ENCODE data around the gene KCNK2. TPM values are rescaled to one million over a fixed set of nuclear protein-coding genes. Genes with fewer than 3 reads are reported as not detected.
A peak's percentile ranks its signal among the peaks of the same experiment; 100 is the strongest.
"Not testable (repeated sequence)": the region's sequence is repeated elsewhere in the genome, so short reads cannot be mapped to it uniquely, and the experiment has no call there.

KCNK2 gene
- polyA plus RNA-seq, 4 donors, result 2.1 to 2.9 (median 2.4) TPM

DNA sequence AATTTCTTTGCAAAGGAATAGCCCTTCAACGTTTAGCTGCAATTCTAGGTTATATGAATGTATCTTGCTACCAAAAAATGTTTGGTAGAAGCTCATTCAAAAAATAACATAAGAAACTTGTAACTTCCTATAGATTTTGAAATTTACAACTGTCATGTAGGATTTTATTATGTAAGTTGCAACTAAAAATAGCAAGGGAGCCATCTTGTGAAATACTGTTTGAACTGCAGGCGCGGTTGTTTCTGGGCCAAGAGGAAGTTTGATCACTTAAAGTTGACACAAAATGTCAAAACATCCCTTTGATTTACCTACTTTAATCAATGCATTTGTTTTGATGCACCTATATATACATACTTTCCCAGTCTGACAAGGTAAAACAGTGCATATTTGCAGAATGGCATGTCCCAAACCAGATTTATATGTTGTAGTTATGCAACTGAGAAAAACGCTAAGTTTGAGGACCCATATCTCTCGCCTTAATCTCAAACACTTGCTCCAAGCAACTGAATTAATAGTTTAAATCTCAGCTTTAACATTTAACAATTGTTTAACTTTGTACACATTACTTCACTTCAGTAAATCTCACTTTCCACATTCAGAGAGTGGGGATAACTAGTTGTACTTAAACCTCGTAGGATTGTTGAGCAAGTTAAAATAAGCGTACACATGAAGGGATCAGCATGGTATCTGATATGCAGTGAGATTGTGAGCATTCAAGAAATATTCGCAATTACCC lies 63.9 kb downstream of the KCNK2 start:
- peak; percentile 10 to 20 (median 14) for DNase-seq (ENCODE audit: low read depth in 4 of 4, low spot score in 3 of 4)

DNA sequence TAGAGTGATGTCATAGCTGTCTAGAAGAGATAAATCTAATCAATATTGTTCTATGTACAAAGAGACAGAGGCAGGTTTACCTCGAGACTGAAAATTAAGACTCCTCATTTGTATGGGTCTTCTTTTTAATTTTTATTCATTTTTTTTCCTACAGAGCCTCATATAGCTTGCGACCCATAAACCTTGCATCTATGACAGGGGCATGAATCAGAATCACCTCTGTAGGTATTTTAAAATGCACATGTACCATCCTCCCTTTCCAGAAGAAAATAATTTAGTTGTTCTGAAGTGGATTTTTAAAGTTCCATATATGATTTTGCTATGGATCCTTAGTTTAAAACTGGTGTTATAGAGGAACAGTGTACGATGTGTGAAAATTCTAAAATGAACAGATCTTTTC lies 64.5 kb downstream of the KCNK2 start:
- DNase-seq (ENCODE audit: low read depth in 4 of 4, low spot score in 3 of 4), result no peak

DNA sequence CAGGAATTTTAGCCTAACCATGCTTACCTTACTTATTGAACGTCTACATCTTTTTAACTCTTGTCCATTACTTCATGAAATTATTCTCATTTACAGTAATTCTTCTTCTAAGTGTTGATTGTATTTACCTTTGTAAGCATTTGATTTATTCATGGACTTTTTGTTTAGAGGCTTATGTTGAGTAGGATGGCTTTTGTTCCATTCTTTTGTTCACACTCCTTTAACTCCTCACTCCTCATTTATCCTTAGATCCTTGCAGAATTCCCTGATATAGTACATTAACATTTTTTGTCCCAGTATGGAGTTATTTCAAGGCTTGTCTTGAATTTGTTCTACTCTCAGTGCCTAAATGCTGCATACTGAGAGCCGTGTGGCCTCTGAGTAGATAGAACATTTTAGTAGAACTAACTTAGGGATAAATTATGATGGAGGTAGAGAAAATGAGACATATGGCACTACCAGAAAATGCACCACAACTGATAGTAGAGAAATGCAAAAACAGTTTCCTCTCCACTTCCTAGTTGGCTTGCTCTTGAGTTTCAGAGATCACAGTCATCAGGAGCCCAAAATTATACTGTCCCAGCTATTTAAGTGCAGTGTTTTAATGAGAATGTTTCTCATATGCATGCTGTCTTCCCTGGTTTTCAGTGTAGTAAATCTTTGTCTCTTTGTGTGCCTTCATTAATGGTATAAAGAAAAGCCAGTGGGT lies 69.5 kb downstream of the KCNK2 start:
- no peak for DNase-seq (ENCODE audit: low read depth in 4 of 4, low spot score in 3 of 4)

DNA sequence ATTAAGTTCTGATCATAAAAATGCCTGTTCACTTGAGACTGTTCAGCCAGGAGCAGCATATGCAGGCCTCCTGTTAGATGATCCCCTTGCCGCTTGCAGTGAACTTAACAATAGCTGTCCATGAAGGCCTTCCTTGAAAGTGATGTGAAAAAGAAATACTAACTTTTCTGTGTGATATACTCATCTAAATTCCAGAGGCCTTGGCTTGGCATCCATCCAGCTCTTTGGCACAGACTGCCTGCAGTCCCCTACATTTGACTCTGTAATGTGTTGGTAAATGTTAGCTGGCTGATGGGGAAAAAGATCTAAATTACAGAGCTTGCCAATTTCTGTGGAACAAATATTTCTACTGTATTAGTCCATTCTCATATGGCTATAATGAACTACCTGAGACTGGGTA lies 73.7 kb downstream of the KCNK2 start:
- DNase-seq (ENCODE audit: low read depth in 4 of 4, low spot score in 3 of 4), result no peak

DNA sequence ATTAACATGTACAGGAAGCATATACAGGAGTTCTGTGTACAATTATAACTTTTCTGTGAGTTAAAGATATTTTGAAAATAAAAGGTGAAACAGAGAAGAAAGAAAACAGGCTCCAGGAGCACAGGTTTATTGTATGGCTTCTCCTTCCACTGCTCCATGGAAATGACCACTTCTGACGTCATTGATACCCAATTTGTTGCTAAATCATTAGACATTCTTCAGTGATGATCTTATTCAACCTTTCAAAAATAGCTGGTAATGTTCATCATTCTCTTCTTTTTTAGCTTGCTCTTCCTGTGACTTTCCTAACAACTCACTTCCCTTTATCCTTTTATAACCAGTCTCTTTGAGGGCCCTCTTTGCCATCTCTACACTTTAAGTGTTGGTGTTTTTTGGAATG lies 77.8 kb downstream of the KCNK2 start:
- DNase-seq (ENCODE audit: low read depth in 4 of 4, low spot score in 3 of 4), result no peak

DNA sequence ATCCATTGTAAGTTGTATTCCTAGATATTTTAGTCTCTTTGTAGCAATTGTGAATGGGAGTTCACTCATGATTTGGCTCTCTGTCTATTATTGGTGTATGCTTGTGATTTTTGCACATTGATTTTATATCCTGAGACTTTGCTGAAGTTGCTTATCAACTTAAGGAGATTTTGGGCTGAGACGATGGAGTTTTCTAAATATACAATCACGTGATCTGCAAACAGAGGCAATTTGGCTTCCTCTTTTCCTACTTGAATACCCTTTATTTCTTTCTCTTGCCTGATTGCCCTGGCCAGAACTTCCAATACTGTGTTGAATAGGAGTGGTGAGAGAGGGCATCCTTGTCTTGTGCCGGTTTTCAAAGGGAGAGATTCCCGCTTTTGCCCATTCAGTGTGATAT lies 80.6 kb downstream of the KCNK2 start:
- DNase-seq (ENCODE audit: low read depth in 4 of 4, low spot score in 3 of 4), result not testable (repeated sequence)

DNA sequence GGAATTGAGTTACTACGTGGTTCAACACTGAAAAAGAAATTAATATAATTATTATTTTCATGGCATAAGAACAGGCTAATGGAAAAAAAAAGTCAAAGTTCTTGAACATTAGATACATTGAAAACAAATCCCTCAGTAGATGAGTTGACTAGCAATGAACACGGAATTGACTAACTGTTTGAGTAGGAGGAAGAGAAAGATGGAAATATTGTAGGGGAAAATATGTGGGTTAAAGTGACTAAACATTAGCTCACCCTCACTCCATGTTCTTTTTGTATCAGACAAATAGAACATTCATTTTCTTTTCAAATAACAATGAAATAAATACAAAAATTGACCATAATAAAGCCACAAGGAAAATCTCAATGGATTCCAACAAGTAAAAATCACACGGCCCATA lies 84.3 kb downstream of the KCNK2 start:
- DNase-seq (ENCODE audit: low read depth in 4 of 4, low spot score in 3 of 4), result no peak

DNA sequence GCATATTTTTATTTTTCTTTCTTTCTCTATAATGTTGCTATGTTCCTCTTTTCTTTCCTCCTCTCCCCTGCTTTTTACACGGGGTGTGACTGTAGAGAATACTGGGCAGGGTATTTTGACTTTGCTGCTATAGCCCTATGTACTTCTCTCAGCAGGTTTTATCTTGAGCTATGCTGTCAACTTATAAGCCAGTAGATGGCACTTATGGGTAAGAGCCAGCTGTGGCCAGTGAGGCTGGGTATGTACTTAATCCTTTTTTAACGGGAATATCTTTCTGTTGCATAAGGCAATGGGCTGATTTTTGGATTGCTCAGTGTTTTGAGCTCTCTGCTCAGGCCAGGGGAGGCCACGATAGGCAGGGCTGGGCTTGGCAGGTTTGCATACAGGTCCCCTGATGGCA lies 99.0 kb downstream of the KCNK2 start:
- no peak for DNase-seq (ENCODE audit: low read depth in 4 of 4, low spot score in 3 of 4)

DNA sequence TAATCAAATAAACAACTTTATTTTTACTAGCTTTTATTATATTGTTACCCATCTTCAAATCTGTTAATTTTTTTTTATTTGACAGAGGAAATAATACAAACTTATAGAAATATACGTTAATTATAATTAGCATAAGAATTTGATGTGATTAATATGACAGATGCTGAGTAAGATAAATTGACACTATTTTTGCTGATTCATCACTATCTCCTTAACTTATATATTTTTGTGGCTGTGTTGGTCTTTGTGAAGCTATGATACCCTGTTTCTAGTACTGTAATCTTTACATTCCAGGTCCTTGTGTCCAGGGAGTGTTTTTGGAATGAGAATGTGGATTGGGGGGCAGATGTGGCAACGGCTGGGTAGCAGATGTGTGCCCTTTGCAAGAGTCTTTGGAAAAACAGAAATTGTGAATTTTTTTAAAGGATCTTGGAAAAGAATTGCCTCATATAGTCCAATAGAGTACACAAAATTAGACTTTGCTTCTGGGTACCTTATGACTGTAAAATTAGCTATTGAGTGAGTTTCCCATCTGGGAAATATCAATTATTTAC lies 102.6 kb downstream of the KCNK2 start:
- DNase-seq (ENCODE audit: low read depth in 4 of 4, low spot score in 3 of 4), result no peak

DNA sequence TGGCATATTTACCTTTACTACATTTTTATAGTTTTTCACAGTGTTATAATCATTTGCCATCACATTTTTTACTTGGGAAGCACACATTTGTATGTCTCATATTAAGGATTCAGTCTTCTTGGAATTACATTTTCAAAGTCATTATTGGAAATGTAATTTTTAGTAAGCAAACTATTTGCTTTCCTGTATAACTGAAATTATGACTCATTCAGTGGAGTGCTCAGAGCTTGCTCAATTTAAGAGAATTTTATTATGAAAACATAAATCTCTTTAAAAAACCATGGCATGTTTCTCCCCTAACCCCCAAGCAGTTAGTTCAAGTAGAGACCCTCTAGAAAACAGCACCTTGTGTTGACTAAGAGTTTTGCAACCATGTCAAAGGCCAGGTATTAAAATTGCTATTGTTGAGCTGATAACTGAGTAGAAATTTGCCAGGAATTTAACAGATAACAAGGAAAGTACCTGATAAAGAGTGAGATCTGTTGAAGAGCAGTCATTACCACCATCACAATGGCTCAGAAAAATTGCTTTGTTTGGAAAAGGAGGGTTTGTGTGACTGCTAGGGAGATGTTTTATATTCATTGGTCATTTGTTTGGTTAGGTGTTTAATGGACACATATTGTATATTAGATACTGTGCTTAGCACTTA lies 105.9 kb downstream of the KCNK2 start:
- DNase-seq (ENCODE audit: low read depth in 4 of 4, low spot score in 3 of 4), result no peak

DNA sequence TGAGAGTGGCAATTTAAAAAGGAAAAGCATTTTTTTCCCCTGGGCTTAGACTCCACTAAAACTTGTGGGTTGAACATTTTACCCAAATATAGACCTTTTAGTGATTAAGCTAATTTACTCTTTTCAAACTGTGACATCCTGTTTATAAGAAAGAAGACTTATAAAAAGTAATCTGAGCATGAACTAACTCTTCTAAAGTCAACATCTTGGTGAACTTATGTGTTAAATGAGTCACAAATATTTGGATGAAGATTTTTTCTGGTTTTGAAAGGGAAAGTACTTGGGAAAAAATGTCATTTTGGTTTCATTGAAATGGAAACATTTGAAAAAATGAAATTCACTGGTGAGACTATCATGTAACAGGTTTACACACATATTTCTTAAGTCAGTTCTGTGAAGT lies 109.8 kb downstream of the KCNK2 start:
- DNase-seq (ENCODE audit: low read depth in 4 of 4, low spot score in 3 of 4), result no peak

DNA sequence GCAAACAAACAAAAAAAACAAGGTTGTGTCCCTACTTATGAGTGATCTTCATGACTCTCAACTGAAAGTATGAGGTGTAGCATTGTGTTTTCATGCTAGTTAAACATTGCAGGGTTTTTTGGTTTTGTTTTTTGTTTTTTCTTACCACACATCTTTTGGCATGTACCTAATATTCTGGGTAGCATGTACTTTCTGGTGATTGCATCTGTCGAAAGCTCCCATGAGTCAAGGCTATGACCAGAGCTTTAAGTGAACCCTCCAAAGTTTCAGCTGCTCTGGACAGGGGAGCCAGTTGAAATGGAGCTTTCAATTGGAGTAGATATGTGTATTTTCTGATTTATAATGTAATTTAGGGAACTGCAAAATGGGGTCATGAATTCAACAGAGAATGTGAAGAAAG lies 115.5 kb downstream of the KCNK2 start:
- no peak for DNase-seq (ENCODE audit: low read depth in 4 of 4, low spot score in 3 of 4)

DNA sequence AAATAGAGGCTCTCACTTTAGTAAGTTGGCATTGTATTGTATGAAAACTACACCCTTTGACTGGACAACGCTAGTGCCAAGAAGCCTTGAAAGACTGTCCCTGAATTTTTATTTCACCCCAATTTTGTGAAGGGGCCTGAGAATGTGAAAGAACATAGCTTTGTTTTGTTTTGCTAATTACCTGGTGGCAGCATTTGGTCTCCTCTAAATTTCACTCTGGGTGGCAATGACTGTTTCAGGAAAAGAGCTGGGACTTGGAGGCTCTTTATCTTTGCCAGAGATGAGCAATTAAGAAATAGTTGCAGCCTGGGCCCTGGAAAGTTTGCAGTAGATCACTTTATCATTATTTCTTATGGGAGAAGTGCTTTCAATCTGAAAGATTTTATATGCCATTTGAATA lies 117.6 kb downstream of the KCNK2 start:
- DNase-seq (ENCODE audit: low read depth in 4 of 4, low spot score in 3 of 4), result no peak

DNA sequence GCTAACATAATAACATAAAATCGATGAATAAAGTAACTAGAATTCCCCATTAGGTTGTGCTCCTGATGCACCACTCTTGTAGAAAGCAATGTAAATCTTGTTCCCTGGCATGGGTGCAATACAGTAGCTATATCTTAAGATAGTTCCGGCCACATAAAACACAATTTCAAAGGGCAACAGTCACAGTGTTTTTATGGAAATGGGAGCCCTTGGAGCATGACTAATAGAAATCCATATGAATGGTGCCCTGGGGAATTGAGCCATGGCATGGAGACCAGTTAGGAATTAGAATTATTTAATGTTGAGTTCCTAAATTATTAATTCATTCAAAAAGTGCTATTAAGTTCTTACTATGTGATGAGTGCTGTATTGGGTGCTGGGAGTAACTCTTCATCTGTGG lies 118.7 kb downstream of the KCNK2 start:
- DNase-seq (ENCODE audit: low read depth in 4 of 4, low spot score in 3 of 4), result peak in 2 of 4 donors; percentile 3 to 13

DNA sequence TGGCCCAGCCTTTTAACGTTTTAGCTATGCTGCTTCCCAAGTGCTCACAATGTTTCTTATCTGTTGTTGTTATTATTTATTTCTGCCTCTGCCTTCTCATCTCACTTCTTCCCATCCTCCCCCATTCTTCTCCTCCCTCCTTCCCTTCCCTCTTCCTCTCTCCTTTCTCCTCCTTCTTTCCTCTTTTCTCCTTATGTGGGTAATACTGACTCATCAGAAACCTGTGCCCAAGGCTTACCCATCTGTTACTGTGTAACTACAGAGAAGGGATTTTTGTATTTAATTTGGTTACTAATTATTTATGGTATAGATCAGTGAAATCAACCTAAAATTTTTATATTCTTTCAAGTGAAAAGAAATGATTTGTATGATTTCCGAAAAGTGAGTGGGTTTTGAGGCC lies 120.3 kb downstream of the KCNK2 start:
- DNase-seq (ENCODE audit: low read depth in 4 of 4, low spot score in 3 of 4), result no peak

DNA sequence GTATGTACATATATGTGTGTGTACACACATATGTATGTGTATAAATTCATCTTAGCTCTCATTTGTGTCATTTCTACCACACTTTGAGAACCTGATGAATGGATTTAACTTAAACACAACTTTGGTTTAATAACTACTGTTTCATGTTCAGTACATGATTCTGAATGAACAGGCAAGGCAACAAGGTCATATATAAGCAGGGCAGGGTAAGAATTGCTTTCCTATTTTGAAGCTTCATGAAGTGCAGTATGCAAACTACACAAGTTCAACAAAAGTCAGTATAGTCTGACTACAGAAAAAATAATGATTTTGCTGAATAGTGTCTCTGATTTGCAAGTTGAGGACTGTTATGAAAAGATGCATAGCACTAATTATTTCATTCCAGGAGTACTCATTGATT lies 127.6 kb downstream of the KCNK2 start:
- DNase-seq (ENCODE audit: low read depth in 4 of 4, low spot score in 3 of 4), result no peak

DNA sequence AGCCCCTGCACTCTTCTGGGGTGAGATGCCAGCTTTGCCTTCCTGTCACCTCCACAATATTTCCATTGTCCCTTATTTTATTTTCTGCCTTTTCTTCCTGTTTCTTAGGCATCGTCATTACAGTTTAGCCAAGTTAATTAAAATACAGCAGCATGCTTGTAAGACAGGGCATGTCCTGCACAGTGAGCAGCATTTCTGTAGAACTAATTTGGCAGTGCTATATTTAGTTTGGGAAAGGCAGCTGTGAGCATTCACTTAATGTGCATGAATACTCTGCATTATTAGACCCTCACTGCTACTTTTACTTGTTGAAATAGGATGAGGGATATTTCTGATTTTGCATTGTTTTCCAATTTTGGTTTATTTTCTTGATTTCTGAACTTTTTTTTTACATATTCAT lies 133.3 kb downstream of the KCNK2 start:
- no peak for DNase-seq (ENCODE audit: low read depth in 4 of 4, low spot score in 3 of 4)

DNA sequence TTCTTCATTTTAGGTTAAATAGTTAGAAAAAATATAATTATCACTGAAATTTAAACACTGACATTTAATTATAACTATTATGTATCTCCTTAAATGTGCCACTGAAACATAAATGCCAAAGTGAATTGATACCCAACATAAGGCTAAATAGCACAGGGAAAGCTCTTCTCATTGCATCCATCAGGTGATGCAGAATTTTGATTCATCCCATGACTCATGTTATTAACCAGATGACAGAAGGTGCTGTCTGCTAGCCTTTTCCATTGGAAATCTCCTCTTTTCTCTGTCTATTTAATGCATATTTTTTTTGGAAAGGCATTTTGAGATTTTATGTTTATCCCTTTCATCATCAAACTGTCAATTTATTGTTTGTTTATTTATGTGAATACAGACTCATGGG lies 136.8 kb downstream of the KCNK2 start:
- DNase-seq (ENCODE audit: low read depth in 4 of 4, low spot score in 3 of 4), result no peak

DNA sequence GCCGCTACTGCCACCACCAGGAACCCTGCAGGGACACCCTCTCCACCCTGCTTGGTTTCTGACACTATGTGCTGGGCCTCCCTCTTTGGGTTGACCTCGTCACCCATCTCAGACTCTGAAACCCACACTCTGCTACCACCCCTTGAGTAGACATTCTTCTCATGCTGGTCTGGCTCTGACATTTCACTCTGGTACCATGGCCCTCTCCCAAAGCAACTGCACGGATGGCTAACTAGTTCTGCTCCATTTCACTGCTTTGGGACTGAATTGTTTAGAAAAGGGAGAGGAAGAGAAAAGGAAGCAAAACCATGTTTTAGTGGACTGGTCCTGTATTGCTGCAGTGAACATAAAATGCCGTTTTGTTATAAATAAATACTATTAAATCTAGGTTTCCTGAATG lies 137.8 kb downstream of the KCNK2 start:
- DNase-seq (ENCODE audit: low read depth in 4 of 4, low spot score in 3 of 4), result no peak

DNA sequence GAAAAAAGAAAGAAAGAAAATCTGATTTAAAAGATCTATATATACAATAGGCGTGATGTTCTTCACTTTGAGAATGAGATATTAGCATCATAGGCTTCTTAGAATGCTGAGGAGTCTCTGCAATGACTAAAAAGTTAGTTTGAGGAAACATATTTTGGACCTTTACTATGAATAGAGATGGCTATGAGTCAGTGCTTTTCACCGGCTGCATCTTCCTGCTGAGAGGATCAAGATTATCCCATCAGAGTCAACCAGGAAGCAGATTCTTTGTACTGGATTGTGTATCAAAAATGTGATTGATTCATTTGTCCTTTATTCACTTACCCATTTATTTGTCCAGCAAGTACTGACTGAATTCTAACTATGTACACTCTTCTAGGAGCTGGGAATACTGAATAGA lies 144.2 kb downstream of the KCNK2 start:
- no peak for DNase-seq (ENCODE audit: low read depth in 4 of 4, low spot score in 3 of 4)

DNA sequence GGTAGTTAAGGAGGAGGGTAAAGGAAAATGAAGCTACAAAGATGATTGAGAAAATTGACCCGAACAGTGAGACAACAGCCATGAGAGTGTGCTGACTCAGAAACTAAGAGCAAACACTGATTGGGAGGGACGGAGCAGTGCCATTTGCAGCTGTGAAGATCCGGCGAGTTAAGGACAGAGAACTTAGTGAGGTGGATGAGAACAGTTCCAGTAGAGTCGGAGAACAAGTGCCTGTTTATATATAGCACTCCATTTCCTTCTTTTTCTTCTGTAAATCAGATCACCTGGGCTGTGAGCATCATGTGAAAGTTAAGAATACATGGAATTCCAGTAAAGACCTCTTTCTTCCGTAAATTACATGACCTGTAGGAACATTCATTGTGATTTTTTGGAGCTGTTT lies 145.7 kb downstream of the KCNK2 start:
- no peak for DNase-seq (ENCODE audit: low read depth in 4 of 4, low spot score in 3 of 4)

DNA sequence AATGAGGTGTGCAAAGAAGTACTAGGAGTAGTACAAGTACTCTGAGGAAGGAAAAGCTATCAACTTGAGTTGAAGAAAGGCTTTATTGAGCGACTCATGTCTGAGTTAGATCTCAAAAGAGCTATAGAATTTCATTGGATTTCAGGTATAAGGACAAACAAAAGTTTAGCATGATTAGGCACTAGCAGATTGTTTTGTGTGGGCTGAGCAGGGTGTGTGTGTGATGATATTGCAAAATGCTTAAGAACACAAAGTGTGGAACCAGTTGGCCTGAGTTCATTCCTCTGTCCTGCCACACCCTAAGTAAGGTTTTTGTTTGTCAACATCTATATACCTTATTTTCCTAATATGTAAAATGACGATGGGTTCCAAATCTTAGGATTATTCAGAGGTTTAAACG lies 158.9 kb downstream of the KCNK2 start:
- DNase-seq (ENCODE audit: low read depth in 4 of 4, low spot score in 3 of 4), result no peak
